GM23338 (cell line): Measurements from ENCODE around the gene A3GALT2.

Source experiments
- CREB1 ChIP-seq: fragments of 250-450 bp; sonication (Bioruptor Pico); IDR thresholded peaks from 2 replicates; pipeline ENCODE4 v1.5.0; 2020; ENCODE audit warnings: low read depth, mild to moderate bottlenecking, moderate library complexity
- EZH2 ChIP-seq: fragments of 200-600 bp; sonication (generic); IDR thresholded peaks from one replicate; pipeline ENCODE4 v1.8.0; 2017; ENCODE audit warnings: antibody characterized with exemption, mild to moderate bottlenecking, low read depth; ENCODE audit not compliant: unreplicated experiment
- EZH2phosphoT487 ChIP-seq: fragments of 200-600 bp; sonication (generic); IDR thresholded peaks from one replicate; pipeline ENCODE4 v1.8.1; 2018; ENCODE audit warnings: antibody characterized with exemption; ENCODE audit not compliant: unreplicated experiment
- JUNB ChIP-seq: IDR thresholded peaks from one replicate; pipeline ENCODE4 v1.6.1; 2016; ENCODE audit warnings: antibody characterized with exemption; ENCODE audit not compliant: unreplicated experiment
- NANOG ChIP-seq: IDR thresholded peaks from 2 replicates; pipeline ENCODE4 v1.6.1; 2016; ENCODE audit warnings: antibody characterized with exemption, borderline replicate concordance
- POLR2AphosphoS5 ChIP-seq: IDR thresholded peaks from 2 replicates; pipeline ENCODE4 v1.6.1; 2016; ENCODE audit warnings: antibody characterized with exemption, low read depth
- ZNF114 ChIP-seq: fragments of 250-450 bp; sonication (Bioruptor Pico); IDR thresholded peaks from 2 replicates; pipeline ENCODE4 v1.5.0; 2020; ENCODE audit warnings: mild to moderate bottlenecking, moderate library complexity
- ZNF331 ChIP-seq: fragments of 250-450 bp; sonication (Bioruptor Pico); IDR thresholded peaks from 2 replicates; pipeline ENCODE4 v1.5.0; 2020; ENCODE audit warnings: low read depth, mild to moderate bottlenecking, moderate library complexity
- TF ChIP-seq, protein P1 (sequence below), 2 experiments: fragments of 200-600 bp in 1 of 2; sonication (generic) in 1 of 2; conservative IDR thresholded peaks; 2 replicates each; pipeline versions ENCODE4 v1.5.1 to v1.6.1; 2016 to 2017; ENCODE audit warnings: antibody characterized with exemption in 2 of 2, low read depth in 2 of 2, mild to moderate bottlenecking in 2 of 2, moderate library complexity in 1 of 2
- TF ChIP-seq, protein P2 (sequence below): IDR thresholded peaks from one replicate; pipeline ENCODE4 v1.6.1; 2018; ENCODE audit warnings: antibody characterized with exemption; ENCODE audit not compliant: unreplicated experiment
- TF ChIP-seq, protein P3 (sequence below): IDR thresholded peaks from 2 replicates; pipeline ENCODE4 v1.6.1; 2016; ENCODE audit warnings: antibody characterized with exemption
- TF ChIP-seq, protein P4 (sequence below): fragments of 250-450 bp; sonication (Bioruptor Pico); IDR thresholded peaks from 2 replicates; pipeline ENCODE4 v1.5.0; 2020; ENCODE audit warnings: mild to moderate bottlenecking, moderate library complexity

DNA sequence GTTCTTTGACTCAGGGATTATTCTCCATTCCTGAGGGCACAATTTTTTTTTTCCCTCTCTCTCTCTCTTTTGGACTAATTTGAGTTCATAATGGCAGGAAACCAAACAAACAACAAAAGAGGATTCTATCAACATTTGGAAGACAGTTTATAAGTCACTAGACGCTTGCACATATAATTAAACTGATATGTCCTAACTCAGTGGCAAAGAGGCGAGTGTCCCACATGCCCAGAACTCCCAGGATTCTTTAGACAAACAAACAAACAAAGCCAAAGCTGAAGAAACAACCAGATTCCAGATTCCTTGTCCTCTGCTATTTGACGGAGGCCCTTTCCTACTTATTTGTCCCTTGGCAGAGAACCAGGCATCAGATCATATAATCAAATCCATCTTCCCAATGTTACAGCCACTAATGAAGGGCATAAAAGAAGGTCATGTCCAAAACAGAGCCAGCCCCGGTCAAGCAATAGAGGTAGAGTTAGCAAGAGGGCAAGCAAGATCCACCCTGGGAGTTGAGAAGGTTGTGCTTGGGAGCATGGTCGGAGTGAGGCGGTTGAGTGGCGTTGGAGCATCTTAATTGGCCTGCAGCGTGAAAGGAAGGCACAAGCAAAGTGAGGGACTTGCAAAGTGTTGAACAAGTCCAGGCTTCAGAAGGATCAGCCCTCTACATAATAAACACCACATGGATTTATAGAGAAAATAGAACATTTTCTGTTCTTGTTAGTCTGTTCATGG lies 34.3 kb downstream of the A3GALT2 start:
- TF ChIP-seq, protein P1, sequence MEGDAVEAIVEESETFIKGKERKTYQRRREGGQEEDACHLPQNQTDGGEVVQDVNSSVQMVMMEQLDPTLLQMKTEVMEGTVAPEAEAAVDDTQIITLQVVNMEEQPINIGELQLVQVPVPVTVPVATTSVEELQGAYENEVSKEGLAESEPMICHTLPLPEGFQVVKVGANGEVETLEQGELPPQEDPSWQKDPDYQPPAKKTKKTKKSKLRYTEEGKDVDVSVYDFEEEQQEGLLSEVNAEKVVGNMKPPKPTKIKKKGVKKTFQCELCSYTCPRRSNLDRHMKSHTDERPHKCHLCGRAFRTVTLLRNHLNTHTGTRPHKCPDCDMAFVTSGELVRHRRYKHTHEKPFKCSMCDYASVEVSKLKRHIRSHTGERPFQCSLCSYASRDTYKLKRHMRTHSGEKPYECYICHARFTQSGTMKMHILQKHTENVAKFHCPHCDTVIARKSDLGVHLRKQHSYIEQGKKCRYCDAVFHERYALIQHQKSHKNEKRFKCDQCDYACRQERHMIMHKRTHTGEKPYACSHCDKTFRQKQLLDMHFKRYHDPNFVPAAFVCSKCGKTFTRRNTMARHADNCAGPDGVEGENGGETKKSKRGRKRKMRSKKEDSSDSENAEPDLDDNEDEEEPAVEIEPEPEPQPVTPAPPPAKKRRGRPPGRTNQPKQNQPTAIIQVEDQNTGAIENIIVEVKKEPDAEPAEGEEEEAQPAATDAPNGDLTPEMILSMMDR (conservative IDR thresholded peaks at IDR 0.05; ENCODE audit: low read depth in 2 of 2): no peak
- no peak for TF ChIP-seq EZH2
- no peak for TF ChIP-seq POLR2AphosphoS5
- TF ChIP-seq, protein P2, sequence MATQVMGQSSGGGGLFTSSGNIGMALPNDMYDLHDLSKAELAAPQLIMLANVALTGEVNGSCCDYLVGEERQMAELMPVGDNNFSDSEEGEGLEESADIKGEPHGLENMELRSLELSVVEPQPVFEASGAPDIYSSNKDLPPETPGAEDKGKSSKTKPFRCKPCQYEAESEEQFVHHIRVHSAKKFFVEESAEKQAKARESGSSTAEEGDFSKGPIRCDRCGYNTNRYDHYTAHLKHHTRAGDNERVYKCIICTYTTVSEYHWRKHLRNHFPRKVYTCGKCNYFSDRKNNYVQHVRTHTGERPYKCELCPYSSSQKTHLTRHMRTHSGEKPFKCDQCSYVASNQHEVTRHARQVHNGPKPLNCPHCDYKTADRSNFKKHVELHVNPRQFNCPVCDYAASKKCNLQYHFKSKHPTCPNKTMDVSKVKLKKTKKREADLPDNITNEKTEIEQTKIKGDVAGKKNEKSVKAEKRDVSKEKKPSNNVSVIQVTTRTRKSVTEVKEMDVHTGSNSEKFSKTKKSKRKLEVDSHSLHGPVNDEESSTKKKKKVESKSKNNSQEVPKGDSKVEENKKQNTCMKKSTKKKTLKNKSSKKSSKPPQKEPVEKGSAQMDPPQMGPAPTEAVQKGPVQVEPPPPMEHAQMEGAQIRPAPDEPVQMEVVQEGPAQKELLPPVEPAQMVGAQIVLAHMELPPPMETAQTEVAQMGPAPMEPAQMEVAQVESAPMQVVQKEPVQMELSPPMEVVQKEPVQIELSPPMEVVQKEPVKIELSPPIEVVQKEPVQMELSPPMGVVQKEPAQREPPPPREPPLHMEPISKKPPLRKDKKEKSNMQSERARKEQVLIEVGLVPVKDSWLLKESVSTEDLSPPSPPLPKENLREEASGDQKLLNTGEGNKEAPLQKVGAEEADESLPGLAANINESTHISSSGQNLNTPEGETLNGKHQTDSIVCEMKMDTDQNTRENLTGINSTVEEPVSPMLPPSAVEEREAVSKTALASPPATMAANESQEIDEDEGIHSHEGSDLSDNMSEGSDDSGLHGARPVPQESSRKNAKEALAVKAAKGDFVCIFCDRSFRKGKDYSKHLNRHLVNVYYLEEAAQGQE: no peak
- TF ChIP-seq CREB1: no peak
- no peak for TF ChIP-seq EZH2phosphoT487
- TF ChIP-seq JUNB: no peak
- TF ChIP-seq, protein P3, sequence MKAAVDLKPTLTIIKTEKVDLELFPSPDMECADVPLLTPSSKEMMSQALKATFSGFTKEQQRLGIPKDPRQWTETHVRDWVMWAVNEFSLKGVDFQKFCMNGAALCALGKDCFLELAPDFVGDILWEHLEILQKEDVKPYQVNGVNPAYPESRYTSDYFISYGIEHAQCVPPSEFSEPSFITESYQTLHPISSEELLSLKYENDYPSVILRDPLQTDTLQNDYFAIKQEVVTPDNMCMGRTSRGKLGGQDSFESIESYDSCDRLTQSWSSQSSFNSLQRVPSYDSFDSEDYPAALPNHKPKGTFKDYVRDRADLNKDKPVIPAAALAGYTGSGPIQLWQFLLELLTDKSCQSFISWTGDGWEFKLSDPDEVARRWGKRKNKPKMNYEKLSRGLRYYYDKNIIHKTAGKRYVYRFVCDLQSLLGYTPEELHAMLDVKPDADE: no peak
- TF ChIP-seq NANOG: no peak
- no peak for TF ChIP-seq ZNF114
- TF ChIP-seq, protein P4, sequence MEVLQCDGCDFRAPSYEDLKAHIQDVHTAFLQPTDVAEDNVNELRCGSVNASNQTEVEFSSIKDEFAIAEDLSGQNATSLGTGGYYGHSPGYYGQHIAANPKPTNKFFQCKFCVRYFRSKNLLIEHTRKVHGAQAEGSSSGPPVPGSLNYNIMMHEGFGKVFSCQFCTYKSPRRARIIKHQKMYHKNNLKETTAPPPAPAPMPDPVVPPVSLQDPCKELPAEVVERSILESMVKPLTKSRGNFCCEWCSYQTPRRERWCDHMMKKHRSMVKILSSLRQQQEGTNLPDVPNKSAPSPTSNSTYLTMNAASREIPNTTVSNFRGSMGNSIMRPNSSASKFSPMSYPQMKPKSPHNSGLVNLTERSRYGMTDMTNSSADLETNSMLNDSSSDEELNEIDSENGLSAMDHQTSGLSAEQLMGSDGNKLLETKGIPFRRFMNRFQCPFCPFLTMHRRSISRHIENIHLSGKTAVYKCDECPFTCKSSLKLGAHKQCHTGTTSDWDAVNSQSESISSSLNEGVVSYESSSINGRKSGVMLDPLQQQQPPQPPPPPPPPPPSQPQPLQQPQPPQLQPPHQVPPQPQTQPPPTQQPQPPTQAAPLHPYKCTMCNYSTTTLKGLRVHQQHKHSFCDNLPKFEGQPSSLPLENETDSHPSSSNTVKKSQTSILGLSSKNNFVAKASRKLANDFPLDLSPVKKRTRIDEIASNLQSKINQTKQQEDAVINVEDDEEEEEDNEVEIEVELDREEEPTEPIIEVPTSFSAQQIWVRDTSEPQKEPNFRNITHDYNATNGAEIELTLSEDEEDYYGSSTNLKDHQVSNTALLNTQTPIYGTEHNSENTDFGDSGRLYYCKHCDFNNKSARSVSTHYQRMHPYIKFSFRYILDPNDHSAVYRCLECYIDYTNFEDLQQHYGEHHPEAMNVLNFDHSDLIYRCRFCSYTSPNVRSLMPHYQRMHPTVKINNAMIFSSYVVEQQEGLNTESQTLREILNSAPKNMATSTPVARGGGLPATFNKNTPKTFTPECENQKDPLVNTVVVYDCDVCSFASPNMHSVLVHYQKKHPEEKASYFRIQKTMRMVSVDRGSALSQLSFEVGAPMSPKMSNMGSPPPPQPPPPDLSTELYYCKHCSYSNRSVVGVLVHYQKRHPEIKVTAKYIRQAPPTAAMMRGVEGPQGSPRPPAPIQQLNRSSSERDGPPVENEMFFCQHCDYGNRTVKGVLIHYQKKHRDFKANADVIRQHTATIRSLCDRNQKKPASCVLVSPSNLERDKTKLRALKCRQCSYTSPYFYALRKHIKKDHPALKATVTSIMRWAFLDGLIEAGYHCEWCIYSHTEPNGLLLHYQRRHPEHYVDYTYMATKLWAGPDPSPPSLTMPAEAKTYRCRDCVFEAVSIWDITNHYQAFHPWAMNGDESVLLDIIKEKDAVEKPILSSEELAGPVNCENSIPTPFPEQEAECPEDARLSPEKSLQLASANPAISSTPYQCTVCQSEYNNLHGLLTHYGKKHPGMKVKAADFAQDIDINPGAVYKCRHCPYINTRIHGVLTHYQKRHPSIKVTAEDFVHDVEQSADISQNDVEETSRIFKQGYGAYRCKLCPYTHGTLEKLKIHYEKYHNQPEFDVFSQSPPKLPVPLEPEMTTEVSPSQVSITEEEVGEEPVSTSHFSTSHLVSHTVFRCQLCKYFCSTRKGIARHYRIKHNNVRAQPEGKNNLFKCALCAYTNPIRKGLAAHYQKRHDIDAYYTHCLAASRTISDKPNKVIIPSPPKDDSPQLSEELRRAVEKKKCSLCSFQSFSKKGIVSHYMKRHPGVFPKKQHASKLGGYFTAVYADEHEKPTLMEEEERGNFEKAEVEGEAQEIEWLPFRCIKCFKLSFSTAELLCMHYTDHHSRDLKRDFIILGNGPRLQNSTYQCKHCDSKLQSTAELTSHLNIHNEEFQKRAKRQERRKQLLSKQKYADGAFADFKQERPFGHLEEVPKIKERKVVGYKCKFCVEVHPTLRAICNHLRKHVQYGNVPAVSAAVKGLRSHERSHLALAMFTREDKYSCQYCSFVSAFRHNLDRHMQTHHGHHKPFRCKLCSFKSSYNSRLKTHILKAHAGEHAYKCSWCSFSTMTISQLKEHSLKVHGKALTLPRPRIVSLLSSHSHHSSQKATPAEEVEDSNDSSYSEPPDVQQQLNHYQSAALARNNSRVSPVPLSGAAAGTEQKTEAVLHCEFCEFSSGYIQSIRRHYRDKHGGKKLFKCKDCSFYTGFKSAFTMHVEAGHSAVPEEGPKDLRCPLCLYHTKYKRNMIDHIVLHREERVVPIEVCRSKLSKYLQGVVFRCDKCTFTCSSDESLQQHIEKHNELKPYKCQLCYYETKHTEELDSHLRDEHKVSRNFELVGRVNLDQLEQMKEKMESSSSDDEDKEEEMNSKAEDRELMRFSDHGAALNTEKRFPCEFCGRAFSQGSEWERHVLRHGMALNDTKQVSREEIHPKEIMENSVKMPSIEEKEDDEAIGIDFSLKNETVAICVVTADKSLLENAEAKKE: no peak
- TF ChIP-seq ZNF331: no peak
